Measurements from ENCODE around the gene RPN1.

GRCh38 chr3:128579927-128580326, 70.7 kb downstream of the RPN1 start:
- TF ChIP-seq POLR2A (IDR thresholded peaks at IDR 0.05), result no peak
- TF ChIP-seq CTCF (IDR thresholded peaks at IDR 0.05), result no peak
- no peak for TF ChIP-seq EP300 (IDR thresholded peaks at IDR 0.05; ENCODE audit: low read depth)
- TF ChIP-seq POLR2AphosphoS5 (IDR thresholded peaks at IDR 0.05), result no peak

Data from transverse colon (tissue), 4 donors.